Stimulated activated CD8-positive, alpha-beta memory T cell treated with anti-CD3 and anti-CD28 coated beads, Interleukin-15, amount 100 ng/mL, for 48 hours (primary cell): ENCODE data around the gene UGT1A3.

Source experiments
- DNase-seq, 2 donors: peaks; one replicate each; pipeline ENCODE4 v3.0.0-alpha.2; 2020; ENCODE audit warnings: low read depth in 2 of 2

The UGT1A3 gene

GRCh38 chr2:233795735-233796171, 66.9 kb downstream of the UGT1A3 start:
- no peak for DNase-seq

DNA sequence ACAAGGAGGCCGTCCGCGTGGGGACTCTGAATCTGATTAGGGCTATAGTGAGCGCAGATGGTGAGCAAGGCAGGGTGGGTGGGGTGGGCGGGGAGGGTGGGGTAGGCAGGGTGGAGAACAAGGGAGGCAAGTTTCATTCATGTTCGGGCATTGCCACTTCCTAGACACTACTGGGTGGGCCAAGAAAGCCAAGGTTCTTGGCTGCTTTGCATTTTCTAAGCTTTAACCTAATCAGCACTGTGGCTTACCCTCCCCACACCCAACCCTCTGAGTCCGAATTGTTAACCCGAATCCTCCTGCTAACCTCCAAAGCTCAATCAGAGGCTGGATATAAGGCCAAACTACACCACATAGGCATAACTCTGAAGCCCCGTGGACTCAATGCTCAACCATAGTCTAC, 67.4 kb downstream of the UGT1A3 start:
- DNase-seq, result no peak

DNA sequence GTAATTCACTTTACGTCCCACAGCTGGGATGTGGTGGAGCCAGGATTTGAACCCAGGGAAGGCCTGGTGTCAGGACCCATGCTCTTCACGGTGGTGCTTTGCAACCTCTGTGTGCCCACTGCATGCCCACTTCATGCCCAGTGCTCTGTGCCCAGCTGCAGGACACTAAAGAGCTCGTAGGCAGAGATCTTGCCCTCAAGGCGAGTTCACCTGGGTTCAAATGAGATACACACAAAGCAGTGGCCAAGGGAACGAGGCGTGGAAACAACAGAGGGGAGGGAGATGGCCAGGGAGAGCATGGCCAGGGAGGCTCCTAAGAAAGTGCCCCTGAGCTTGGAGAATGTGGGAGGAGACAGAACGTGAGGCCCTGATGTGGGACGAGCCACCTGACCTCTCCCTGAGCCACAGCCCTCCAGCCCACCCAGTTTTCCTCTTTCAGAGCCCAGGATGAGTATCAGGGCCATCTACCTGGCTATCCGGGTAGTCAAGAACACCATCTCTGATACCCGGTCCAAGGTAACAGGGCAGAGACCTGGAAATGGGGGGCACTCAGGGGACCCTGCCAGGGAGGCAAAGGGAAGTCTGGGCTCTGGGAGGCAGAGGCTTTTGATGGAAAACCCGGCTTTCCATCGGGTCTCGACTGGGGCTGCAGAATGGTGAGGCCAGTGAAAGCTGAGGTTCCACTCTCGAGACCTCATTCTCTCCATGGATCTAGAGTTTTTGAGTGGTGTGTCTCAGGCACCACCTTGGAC, 69.7 kb downstream of the UGT1A3 start:
- no peak for DNase-seq

GRCh38 chr2:233799087-233799665, 70.3 kb downstream of the UGT1A3 start:
- no peak for DNase-seq

DNA sequence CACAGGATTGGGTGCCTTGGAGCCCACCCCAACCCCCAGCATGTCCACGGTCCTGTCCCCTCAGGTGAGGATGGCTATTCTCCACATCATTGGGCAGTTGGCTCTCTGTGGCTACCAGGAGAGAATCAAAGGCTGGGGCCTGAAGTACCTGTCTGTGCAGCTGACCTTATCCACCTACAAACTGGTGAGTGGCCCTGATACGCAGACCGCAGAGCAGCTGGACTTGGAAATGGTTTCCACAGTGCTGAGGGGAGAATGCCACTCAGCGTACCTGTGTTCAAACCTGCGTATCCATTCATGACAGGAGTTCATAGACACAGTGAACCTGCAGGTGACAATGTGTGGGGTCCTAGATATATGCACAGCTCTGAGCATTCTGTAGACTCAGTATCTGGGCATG, 70.9 kb downstream of the UGT1A3 start:
- DNase-seq, result no peak

GRCh38 chr2:233800208-233800607, 71.4 kb downstream of the UGT1A3 start:
- no peak for DNase-seq

GRCh38 chr2:233801357-233802131, 72.7 kb downstream of the UGT1A3 start:
- DNase-seq, result peak in 1 of 2 donors; percentile 15

DNA sequence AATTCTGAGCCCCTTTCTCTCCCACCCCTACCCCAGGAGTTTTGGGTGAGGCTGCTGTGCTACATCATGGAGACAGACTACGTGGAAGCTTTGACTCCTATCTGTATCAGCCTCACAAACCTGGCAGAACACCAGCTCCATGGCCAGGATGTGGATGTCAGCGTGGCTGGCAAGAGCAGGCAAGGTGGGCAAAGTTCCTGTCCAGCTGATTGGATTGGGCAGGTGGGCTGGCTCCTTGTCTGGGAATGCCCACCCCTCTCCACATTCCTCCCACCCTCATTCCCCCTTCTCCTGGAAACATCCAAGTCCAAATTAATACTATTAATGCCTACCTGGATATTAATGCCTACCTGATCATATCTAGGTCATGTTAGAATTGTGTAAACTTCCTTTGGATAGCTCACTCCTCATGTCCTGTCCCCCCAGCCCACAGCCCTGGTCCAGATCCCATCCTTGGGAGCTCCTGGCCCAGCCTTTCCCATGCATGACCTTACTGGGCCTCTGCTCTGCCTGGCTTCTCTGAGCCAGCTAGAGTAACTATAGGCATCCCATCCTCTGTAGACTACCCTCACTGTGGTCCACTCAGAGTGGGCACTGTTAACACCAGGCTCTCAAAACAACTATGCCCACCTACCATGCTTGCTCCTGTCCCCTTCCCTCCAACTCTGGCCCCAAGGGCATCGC, 73.4 kb downstream of the UGT1A3 start:
- no peak for DNase-seq

DNA sequence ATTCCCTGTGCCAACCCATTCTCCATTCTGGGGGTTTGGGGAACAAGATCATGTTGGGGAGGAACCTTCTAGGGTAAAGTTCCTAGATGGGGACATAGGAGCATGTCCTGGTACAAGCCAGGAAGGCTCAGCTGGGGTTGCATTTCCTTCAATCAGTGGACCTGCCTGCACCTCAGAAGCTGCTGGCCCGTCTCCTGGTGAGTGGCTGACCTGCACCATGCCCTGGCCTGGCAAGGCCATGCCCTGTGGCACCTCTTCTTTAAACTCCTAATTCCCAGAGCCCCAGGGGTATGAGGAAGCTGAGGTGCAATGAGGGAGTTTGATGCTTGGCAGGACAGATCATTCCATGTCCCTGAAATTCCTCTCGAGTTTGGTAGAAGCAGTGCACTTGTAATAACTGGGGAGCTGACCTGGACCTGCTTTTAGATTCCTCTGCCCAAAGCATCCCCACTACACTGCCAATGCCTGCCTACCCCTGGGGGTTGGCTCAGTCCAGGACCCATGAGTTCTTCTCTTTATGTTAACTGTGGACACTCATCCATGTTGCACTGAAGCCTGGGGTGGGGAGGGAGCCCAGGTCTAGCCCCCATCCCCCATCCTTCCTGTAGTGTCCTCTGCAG, 74.6 kb downstream of the UGT1A3 start:
- no peak for DNase-seq

DNA sequence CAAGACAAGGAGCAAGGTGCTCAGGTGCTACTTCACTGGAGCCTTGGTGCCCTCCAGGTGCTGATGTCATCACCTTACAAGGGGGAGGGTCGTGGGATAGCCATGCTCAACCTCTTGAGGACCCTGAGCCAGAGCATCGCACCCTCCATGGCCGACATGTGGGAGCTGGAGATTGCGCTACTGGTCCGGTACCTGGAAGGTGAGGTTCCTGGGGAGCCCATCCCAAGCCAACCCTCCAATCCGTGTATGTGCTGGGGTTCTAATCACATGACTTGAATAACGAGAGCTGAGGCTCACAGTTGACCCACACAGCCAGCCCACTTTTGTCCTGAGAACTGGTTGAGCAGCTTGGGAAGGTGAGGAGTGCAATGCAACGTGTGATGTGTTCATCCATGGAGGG, 75.2 kb downstream of the UGT1A3 start:
- DNase-seq, result no peak

DNA sequence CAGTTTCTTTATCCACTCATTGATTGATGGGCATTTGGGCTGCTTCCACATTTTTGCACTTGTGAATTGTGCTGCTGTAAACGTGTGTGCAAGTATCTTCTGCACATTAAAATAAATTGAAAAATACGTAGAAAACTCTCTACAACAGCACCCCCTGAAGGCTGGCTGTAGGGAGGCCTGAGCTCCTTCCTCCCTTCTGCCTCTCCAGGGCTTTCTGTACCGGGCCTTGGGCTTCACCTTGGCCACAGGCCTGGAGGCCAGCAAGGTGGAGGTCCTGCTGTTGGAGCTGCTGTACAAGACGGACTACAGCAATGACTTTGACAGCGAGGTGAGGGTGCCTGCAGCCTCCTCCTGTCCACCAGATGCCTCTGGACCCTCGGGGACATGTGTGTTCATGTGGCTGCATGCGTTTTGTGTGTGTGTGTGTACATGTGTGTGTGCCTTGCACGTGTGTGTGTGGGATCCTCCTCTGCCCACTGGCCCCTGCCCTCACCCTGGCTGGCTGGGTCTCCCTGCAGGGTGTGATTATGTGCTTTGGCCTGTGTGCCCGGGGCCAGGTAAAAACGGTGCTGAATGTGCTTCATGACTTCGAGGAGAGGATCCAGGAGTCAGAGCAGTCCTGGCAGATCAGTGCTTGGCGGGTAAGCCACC, 78.5 kb downstream of the UGT1A3 start:
- no peak for DNase-seq

DNA sequence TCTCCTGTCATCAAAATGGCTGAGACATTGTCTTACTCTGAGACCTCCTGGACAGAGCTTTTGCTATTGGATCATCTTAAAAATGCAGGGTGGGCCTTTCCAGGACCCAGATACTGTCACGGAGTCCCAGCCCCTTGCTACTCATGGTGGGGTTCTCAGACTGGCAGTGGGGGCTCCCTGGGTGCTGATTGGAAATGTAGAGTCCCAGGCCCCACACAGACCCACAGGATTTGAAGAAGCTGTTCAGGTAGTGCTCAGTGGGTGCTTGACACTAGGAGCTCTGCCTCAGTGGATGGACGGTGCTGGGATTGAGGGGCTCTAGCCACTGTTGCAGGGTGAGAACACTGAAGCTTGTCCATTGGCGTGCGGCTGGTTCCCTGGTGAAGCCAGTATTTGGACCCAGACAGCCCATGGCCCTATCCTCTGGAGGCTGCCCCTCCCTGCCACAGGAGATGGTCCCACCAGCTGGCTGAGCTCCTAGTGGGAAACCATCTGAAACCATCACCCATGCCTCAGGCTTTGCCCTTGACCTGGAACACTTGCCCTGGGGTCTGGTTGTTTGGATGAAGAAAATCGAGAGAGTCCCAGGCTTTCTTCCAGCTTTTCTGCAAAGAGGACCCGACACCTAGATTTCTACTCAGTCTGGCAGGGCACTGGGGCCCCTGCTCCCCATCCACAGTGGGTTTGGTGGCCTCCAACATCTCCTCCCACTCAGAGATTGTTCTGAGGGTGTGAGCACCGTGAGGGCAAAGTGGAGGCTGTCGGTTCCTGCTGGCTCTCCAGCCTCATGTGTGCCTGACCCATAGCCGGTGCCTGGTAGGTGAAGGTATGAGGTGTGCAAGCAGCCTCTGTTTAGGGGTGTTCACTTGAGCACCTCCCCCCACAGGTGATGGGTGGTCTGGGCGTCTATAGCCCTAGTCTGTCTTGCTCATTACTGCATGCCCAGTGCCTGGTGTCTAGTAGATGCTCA, 79.4 kb downstream of the UGT1A3 start:
- DNase-seq, result no peak

- no peak for DNase-seq
Observed at GRCh38 chr2:233810385-233810784, 81.5 kb downstream of the UGT1A3 start.

- DNase-seq, result no peak
Observed at GRCh38 chr2:233811087-233811486, 82.2 kb downstream of the UGT1A3 start.

DNA sequence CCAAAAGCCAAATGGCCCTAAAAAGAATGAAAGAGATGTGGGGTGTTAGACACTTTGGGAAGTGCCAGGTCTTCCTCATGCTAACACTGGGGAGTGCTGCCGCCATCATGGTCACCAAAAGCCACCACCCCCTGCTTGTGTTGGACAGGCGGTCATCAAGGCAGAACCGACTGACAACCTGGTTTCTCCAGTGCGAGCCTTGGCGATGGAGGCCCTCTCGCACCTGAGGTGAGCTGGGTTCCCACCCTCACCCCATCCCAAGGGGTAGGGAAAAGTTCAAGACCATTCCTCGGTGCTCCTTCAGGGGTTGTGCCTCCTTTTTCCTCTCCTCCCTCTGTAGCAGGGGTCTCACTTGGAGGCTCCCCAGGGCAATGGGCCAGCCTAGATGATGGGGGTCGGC, 82.9 kb downstream of the UGT1A3 start:
- no peak for DNase-seq

DNA sequence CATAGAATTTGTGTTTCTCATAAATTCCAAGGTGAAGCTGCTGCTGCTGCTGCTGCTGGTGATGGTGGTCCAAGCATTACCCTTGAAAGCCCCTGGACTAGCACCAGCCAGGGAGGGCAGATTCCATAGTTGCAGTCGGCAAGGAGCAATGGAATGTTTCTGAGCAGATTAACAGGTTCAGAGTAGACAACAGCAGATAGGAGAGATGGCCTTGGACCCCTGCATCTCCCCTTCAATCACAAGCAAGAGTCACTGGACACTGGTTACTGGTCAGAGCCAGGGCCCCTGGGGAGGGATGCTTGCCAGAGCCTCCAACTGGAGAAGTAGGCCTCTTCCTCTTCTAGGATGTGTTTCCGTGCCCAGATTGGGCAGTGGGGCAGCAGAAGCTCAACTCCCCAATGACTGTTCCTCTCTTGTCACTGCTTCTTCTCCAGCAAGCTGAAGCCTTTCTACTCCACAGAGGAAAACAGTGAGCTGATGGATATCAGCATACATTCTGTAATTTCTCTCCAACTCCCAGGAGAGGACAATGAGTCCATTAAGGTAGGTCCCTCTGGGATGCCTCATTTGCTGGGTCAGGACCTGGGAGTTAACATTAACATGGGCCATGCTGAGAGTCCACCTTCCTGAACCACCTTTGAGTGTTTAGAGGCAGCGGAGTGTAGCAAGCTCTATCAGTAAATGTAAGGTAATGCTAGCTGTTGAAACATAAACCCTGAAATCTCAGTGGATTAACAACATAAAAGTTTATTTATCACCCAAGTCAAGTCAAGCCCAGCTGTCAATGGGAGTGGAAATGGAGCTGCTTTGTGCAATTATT, 84.6 kb downstream of the UGT1A3 start:
- DNase-seq, result no peak

DNA sequence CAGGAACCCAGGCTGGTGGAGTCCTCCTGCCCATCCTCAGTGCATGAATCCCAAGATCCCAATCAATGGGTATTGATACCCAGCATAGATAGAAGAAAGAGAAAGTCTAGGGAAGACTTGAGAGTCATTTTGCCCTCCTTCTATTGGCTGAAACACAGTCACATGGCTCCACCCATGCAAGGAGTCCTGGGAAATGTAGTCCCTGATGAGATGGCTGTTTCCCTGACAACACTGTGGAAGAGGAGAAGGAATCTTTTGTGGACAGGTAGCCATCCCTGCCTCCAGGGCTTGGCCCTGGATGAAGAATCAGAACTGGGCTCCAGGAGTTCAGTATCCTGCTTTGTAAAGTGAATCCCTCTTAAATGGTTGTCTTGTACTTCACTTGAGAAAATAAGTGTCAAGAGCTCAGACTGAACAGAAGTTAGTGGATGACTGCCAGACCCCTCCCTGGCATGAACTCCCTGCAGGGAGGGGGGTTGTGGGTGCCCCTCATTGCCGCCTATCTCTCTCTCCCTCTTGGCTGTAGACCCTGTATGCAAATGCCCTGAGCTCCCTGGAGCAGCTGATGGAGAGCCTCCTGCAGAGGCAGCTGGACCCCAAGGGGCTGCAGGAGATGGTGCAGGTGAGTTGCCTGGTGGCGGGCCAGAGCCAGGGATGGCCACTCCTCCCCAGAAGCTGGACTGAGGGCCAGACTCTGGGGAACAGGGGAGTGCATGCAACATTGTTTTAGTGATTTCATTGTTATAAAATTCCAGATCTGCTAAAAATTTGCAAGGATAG, 85.4 kb downstream of the UGT1A3 start:
- DNase-seq, result no peak

- no peak for DNase-seq
Observed at GRCh38 chr2:233815861-233816260, 87.0 kb downstream of the UGT1A3 start.
